ENCODE measurements around the gene GULP1.

The GULP1 gene

GRCh38 chr2:188623995-188624643 lies 332.4 kb downstream of the GULP1 start (continued):
- peak; percentile 80 for TF ChIP-seq ZNF18 (tag by site-specific recombination; IDR thresholded peaks at IDR 0.05)
- no peak for TF ChIP-seq ZBTB26 (tag by site-specific recombination; optimal IDR thresholded peaks at IDR 0.05)
- TF ChIP-seq ZNF169 (tag by site-specific recombination; IDR thresholded peaks at IDR 0.05): no peak
- TF ChIP-seq FEZF1 (tag by site-specific recombination; IDR thresholded peaks at IDR 0.05): peak; percentile 70
- TF ChIP-seq ZNF792 (tag by site-specific recombination; IDR thresholded peaks at IDR 0.05): no peak
- no peak for TF ChIP-seq ZNF416 (tag by site-specific recombination; IDR thresholded peaks at IDR 0.05)
- TF ChIP-seq ZBTB49 (tag by site-specific recombination; IDR thresholded peaks at IDR 0.05; ENCODE audit: low read depth): no peak
- peak; percentile 46 for TF ChIP-seq ZNF629 (tag by site-specific recombination; IDR thresholded peaks at IDR 0.05)
- TF ChIP-seq ZNF658 (tag by site-specific recombination; IDR thresholded peaks at IDR 0.05): no peak
- peak; percentile 48 for TF ChIP-seq ZXDB (tag by site-specific recombination; IDR thresholded peaks at IDR 0.05)
- no peak for TF ChIP-seq PATZ1 (tag by site-specific recombination; IDR thresholded peaks at IDR 0.05)
- TF ChIP-seq ZFP69B (tag by site-specific recombination; IDR thresholded peaks at IDR 0.05): no peak
- no peak for TF ChIP-seq ZNF391 (tag by site-specific recombination; IDR thresholded peaks at IDR 0.05; ENCODE audit: borderline replicate concordance, low read depth)
- TF ChIP-seq KLF9 (tag by site-specific recombination; IDR thresholded peaks at IDR 0.05; ENCODE audit: low read depth): no peak
- no peak for TF ChIP-seq ZBTB11 (tag by site-specific recombination; conservative IDR thresholded peaks at IDR 0.05; ENCODE audit: low read depth)
- no peak for TF ChIP-seq ZFP3 (tag by site-specific recombination; IDR thresholded peaks at IDR 0.05; ENCODE audit: low read depth)
- no peak for TF ChIP-seq ZNF138 (tag by site-specific recombination; IDR thresholded peaks at IDR 0.05; ENCODE audit: borderline replicate concordance)
- peak; percentile 91 for TF ChIP-seq TCF7L2 (IDR thresholded peaks at IDR 0.05; ENCODE audit: borderline replicate concordance, low read depth, low read length)
- TF ChIP-seq ZBTB6 (tag by site-specific recombination; IDR thresholded peaks at IDR 0.05): no peak
- TF ChIP-seq ZNF561 (tag by site-specific recombination; IDR thresholded peaks at IDR 0.05; ENCODE audit: borderline replicate concordance): no peak
- TF ChIP-seq ZNF175 (tag by site-specific recombination; IDR thresholded peaks at IDR 0.05): no peak
- no peak for TF ChIP-seq ZNF354C (tag by site-specific recombination; IDR thresholded peaks at IDR 0.05; ENCODE audit: borderline replicate concordance, low read depth)
- no peak for TF ChIP-seq REPIN1 (tag by site-specific recombination; IDR thresholded peaks at IDR 0.05; ENCODE audit: low read depth)
- no peak for TF ChIP-seq KLF8 (tag by site-specific recombination; IDR thresholded peaks at IDR 0.05)

Data from HEK293 (cell line).